ENCODE results near the gene HSPB2.

DNA sequence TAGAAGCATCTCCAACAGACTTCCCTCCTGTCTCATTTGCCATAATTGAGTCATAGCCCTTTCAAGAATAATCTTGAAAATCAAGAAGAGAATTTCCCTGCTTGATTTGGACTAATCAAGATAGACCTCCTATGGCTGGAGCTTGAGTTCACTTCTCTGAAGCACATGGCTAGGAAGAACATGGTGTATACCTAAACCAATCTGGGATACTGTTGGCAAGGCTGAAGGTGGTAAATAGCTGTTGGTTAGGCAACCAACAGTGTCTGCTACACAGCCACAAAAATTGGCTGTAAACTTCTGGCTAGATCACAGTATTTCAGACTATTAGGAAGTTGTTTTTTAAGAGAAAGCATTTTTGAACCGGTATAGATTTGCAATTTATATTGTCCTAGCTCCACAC, 5.9 kb upstream of the HSPB2 start:
- TF ChIP-seq, protein P1, sequence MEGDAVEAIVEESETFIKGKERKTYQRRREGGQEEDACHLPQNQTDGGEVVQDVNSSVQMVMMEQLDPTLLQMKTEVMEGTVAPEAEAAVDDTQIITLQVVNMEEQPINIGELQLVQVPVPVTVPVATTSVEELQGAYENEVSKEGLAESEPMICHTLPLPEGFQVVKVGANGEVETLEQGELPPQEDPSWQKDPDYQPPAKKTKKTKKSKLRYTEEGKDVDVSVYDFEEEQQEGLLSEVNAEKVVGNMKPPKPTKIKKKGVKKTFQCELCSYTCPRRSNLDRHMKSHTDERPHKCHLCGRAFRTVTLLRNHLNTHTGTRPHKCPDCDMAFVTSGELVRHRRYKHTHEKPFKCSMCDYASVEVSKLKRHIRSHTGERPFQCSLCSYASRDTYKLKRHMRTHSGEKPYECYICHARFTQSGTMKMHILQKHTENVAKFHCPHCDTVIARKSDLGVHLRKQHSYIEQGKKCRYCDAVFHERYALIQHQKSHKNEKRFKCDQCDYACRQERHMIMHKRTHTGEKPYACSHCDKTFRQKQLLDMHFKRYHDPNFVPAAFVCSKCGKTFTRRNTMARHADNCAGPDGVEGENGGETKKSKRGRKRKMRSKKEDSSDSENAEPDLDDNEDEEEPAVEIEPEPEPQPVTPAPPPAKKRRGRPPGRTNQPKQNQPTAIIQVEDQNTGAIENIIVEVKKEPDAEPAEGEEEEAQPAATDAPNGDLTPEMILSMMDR (IDR thresholded peaks at IDR 0.05) = no peak
- TF ChIP-seq POLR2A (IDR thresholded peaks at IDR 0.05) = no peak
